ENCODE data around the gene TMEM220.

The TMEM220 gene

DNA sequence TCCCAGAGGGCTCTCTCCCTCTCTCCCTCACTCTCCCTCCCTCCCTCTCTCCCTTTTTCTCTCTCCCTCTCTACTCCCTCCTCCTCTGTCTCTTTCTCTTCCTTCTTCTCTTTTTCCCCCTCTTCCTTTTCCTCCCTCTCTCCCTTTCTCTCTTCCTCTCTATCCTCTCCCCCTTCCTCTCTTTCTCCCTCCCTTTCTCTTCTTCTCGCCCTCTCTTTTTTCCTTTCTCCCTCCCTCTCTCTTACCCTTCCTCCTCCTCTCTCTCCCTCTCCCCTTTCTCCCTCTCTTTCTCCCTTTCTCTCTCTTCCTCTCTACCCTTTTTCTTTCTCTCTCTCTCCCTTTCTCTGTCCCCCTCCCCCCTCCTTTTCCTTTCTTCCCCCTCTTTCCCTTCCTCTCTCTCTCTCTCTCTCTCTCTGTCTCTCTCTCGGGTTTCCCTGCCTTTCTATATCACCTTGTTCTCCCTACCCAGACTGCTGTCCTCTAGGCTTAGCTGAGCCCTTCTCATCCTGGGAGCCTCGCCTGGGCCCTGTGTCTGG lies 25.8 kb upstream of the TMEM220 start:
- no peaks in the 10 kb centered on the region for H3K79me2 ChIP-seq (ENCODE audit: insufficient read depth, low read length)
- H3K36me3 ChIP-seq (ENCODE audit: insufficient read depth, low read length), result no peaks in the 10 kb centered on the region
- H3K9ac ChIP-seq (ENCODE audit: low read depth, low read length), result no peak overlapping the region
- H2AFZ ChIP-seq (ENCODE audit: low read depth, low read length), result no peak overlapping the region
- H3K9me3 ChIP-seq (ENCODE audit: insufficient read depth, low read length, severe bottlenecking), result no peaks in the 10 kb centered on the region
- TF ChIP-seq EZH2 (IDR thresholded peaks at IDR 0.05; ENCODE audit: borderline replicate concordance, low read depth, low read length, severe bottlenecking), result no peak
- TF ChIP-seq, protein P1, sequence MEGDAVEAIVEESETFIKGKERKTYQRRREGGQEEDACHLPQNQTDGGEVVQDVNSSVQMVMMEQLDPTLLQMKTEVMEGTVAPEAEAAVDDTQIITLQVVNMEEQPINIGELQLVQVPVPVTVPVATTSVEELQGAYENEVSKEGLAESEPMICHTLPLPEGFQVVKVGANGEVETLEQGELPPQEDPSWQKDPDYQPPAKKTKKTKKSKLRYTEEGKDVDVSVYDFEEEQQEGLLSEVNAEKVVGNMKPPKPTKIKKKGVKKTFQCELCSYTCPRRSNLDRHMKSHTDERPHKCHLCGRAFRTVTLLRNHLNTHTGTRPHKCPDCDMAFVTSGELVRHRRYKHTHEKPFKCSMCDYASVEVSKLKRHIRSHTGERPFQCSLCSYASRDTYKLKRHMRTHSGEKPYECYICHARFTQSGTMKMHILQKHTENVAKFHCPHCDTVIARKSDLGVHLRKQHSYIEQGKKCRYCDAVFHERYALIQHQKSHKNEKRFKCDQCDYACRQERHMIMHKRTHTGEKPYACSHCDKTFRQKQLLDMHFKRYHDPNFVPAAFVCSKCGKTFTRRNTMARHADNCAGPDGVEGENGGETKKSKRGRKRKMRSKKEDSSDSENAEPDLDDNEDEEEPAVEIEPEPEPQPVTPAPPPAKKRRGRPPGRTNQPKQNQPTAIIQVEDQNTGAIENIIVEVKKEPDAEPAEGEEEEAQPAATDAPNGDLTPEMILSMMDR (IDR thresholded peaks at IDR 0.05; ENCODE audit: borderline replicate concordance, extremely low read depth, low read length, poor library complexity, severe bottlenecking), result no peak
- H3K27ac ChIP-seq (ENCODE audit: low read length), result no peak overlapping the region
- no peak overlapping the region for H3K4me3 ChIP-seq (ENCODE audit: low read depth in 1 of 2, low read length in 2 of 2)
- H3K4me2 ChIP-seq (ENCODE audit: insufficient read depth, low read length), result no peak overlapping the region
- ATAC-seq (ENCODE audit: insufficient read depth, low read depth), result no peak
- DNase-seq, result no peak
- H4K20me1 ChIP-seq (ENCODE audit: insufficient read depth, low read length), result no peaks in the 10 kb centered on the region
- no peaks in the 10 kb centered on the region for H3K27me3 ChIP-seq (ENCODE audit: insufficient read depth, low read length, poor library complexity)
- H3K4me1 ChIP-seq (ENCODE audit: insufficient read depth, low read length), result no peaks in the 10 kb centered on the region

DNA sequence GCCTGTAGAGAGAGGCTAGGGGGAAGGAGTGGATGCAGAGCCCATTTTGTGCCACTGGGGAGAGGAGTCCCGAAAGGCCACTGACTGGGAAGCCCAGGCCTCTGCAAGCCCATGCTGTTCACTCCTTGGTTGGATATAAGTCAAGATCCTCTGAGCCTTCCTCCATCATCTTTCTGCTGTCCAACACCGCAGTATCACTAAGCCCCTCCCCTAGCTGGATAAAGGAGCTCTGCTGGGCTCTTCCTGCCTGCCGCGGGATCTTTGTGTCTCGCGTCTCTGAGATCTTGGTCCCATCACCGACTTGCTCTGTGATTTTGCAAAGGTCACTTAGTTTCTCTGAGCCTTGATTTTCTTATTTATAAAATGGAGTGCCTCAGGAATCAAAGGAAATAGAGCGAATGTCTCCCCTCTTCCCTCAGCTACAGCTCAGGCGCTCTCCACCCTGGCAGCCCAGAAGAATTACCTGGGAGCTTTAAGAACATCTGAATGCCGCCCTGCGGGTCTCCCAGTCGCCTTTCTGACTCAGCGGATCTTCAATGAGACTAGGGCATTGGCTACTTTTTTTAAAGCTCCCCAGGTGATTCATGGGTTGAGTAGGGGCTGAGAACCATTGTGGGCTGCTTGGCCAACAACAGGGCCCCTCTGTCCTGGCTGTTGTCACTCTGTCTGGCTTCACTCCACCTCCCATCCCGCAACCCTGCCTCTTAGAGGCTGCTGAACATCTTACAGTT lies 25.2 kb upstream of the TMEM220 start:
- no peaks in the 10 kb centered on the region for H3K36me3 ChIP-seq (ENCODE audit: insufficient read depth, low read length)
- DNase-seq (no peak), ATAC-seq (ENCODE audit: insufficient read depth, low read depth) (no peak)
- H2AFZ ChIP-seq (ENCODE audit: low read depth, low read length), result no peak overlapping the region
- H3K4me1 ChIP-seq (ENCODE audit: insufficient read depth, low read length), result no peaks in the 10 kb centered on the region
- no peak overlapping the region for H3K9ac ChIP-seq (ENCODE audit: low read depth, low read length)
- no peaks in the 10 kb centered on the region for H3K79me2 ChIP-seq (ENCODE audit: insufficient read depth, low read length)
- H3K27me3 ChIP-seq (ENCODE audit: insufficient read depth, low read length, poor library complexity), result no peaks in the 10 kb centered on the region
- H3K4me3 ChIP-seq (ENCODE audit: low read depth in 1 of 2, low read length in 2 of 2), result no peak overlapping the region
- no peak for TF ChIP-seq EZH2 (IDR thresholded peaks at IDR 0.05; ENCODE audit: borderline replicate concordance, low read depth, low read length, severe bottlenecking)
- TF ChIP-seq, protein P1 (IDR thresholded peaks at IDR 0.05; ENCODE audit: borderline replicate concordance, extremely low read depth, low read length, poor library complexity, severe bottlenecking), result no peak
- no peak overlapping the region for H3K27ac ChIP-seq (ENCODE audit: low read length)
- no peak overlapping the region for H3K4me2 ChIP-seq (ENCODE audit: insufficient read depth, low read length)
- H3K9me3 ChIP-seq (ENCODE audit: insufficient read depth, low read length, severe bottlenecking), result no peaks in the 10 kb centered on the region
- H4K20me1 ChIP-seq (ENCODE audit: insufficient read depth, low read length), result no peaks in the 10 kb centered on the region

DNA sequence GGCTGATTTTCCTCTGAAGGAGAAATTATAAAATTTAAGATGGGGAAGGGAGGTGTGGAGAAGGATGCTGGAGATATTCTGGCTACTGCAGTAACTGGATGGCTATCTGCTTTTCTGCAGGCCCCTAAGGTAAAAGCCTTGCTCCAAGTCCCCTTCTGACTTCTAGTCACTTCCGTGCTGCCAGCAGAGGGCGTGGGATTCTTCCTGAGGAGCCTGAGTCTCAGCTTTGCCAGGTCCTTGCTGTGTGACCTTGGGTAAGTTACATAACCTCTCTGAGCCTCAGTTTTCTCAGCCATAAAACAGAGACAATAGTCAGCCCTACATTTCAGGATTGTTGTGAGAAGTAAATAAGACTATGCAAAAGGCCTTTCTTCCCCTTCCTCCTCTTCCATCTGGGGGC lies 24.3 kb upstream of the TMEM220 start:
- H3K4me2 ChIP-seq (ENCODE audit: insufficient read depth, low read length), result no peak overlapping the region
- H3K36me3 ChIP-seq (ENCODE audit: insufficient read depth, low read length), result no peaks in the 10 kb centered on the region
- H3K4me1 ChIP-seq (ENCODE audit: insufficient read depth, low read length), result no peaks in the 10 kb centered on the region
- no peak overlapping the region for H3K4me3 ChIP-seq (ENCODE audit: low read depth in 1 of 2, low read length in 2 of 2)
- peak; percentile 57; the same call in 2 of the 3 replicates for ATAC-seq (ENCODE audit: insufficient read depth, low read depth)
- no peaks in the 10 kb centered on the region for H3K79me2 ChIP-seq (ENCODE audit: insufficient read depth, low read length)
- no peak overlapping the region for H3K9ac ChIP-seq (ENCODE audit: low read depth, low read length)
- TF ChIP-seq, protein P1 (IDR thresholded peaks at IDR 0.05; ENCODE audit: borderline replicate concordance, extremely low read depth, low read length, poor library complexity, severe bottlenecking), result peak; percentile 66
- no peak for TF ChIP-seq EZH2 (IDR thresholded peaks at IDR 0.05; ENCODE audit: borderline replicate concordance, low read depth, low read length, severe bottlenecking)
- H3K27me3 ChIP-seq (ENCODE audit: insufficient read depth, low read length, poor library complexity), result no peaks in the 10 kb centered on the region
- H2AFZ ChIP-seq (ENCODE audit: low read depth, low read length), result no peak overlapping the region
- no peaks in the 10 kb centered on the region for H3K9me3 ChIP-seq (ENCODE audit: insufficient read depth, low read length, severe bottlenecking)
- DNase-seq, result peak; percentile 49
- no peak overlapping the region for H3K27ac ChIP-seq (ENCODE audit: low read length)
- no peaks in the 10 kb centered on the region for H4K20me1 ChIP-seq (ENCODE audit: insufficient read depth, low read length)

All from DND-41 (cell line).